HL-60 (cell line): ENCODE data around the gene EPHB3.

ENCODE experiments used
- DNase-seq, 2 experiments: peaks; one replicate each; pipeline ENCODE4 v3.0.0-alpha.2; 2010 to 2020; ENCODE audit warnings: low read depth in 1 of 2, low spot score in 1 of 2
- H3K27ac ChIP-seq: fragments of 250-450 bp; sonication (Bioruptor Pico); replicated peaks from 2 replicates; pipeline ENCODE4 v1.5.1; 2020; ENCODE audit warnings: mild to moderate bottlenecking, moderate library complexity
- H3K27me3 ChIP-seq: fragments of 250-450 bp; sonication (Bioruptor Pico); 2 replicates; pipeline ENCODE4 v1.5.1; 2021; ENCODE audit warnings: mild to moderate bottlenecking, moderate library complexity; ENCODE audit not compliant: insufficient read depth, poor library complexity, severe bottlenecking
- H3K4me3 ChIP-seq: replicated peaks from 2 replicates; pipeline ENCODE4 v1.5.1; 2011; ENCODE audit warnings: mild to moderate bottlenecking, control low read depth, low read length; ENCODE audit not compliant: insufficient read depth
- GABPA ChIP-seq: IDR thresholded peaks from 2 replicates; pipeline ENCODE4 v1.6.1; 2012; ENCODE audit warnings: low read depth
- POLR2AphosphoS5 ChIP-seq: IDR thresholded peaks from 2 replicates; pipeline ENCODE4 v1.6.1; 2012; ENCODE audit warnings: low read depth
- SPI1 ChIP-seq: IDR thresholded peaks from 2 replicates; pipeline ENCODE4 v1.6.1; 2012; ENCODE audit warnings: low read depth, mild to moderate bottlenecking, borderline replicate concordance
- TF ChIP-seq, protein P1 (sequence below): IDR thresholded peaks from one replicate; pipeline ENCODE4 v1.5.1; 2011; ENCODE audit warnings: low read length, control low read depth, inconsistent platforms; ENCODE audit not compliant: insufficient read depth
- TF ChIP-seq, protein P2 (sequence below): IDR thresholded peaks from 2 replicates; pipeline ENCODE4 v1.6.1; 2012; ENCODE audit warnings: low read depth; ENCODE audit not compliant: insufficient replicate concordance

EPHB3 gene

DNA sequence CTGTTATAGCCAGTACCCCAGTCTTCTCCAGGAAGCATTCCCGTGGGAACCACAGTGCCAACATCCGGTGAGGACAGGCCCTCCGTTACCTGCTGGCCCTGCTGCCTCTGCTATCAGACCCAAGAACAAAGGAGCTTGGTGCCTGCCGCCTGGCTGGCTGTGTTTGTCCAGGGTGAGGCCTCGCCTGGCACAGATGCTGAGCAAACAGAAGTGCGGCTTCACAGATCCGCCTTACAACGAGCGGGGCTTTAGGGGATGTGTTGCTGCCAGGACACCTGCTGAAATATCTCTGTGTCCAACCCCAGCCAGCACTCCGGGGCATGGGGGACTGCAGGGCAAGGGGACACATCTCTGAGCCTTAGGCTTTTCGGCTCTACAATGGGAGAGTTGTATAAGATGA, 2.2 kb upstream of the EPHB3 start:
- Histone ChIP-seq H3K27ac (no peak overlapping the region), H3K4me3 (no peak overlapping the region), H3K27me3 (peaks cover 18% of the 10 kb centered on the region)
- TF ChIP-seq, protein P1, sequence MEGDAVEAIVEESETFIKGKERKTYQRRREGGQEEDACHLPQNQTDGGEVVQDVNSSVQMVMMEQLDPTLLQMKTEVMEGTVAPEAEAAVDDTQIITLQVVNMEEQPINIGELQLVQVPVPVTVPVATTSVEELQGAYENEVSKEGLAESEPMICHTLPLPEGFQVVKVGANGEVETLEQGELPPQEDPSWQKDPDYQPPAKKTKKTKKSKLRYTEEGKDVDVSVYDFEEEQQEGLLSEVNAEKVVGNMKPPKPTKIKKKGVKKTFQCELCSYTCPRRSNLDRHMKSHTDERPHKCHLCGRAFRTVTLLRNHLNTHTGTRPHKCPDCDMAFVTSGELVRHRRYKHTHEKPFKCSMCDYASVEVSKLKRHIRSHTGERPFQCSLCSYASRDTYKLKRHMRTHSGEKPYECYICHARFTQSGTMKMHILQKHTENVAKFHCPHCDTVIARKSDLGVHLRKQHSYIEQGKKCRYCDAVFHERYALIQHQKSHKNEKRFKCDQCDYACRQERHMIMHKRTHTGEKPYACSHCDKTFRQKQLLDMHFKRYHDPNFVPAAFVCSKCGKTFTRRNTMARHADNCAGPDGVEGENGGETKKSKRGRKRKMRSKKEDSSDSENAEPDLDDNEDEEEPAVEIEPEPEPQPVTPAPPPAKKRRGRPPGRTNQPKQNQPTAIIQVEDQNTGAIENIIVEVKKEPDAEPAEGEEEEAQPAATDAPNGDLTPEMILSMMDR: no peak
- TF ChIP-seq GABPA: no peak
- TF ChIP-seq POLR2AphosphoS5: no peak
- TF ChIP-seq, protein P2, sequence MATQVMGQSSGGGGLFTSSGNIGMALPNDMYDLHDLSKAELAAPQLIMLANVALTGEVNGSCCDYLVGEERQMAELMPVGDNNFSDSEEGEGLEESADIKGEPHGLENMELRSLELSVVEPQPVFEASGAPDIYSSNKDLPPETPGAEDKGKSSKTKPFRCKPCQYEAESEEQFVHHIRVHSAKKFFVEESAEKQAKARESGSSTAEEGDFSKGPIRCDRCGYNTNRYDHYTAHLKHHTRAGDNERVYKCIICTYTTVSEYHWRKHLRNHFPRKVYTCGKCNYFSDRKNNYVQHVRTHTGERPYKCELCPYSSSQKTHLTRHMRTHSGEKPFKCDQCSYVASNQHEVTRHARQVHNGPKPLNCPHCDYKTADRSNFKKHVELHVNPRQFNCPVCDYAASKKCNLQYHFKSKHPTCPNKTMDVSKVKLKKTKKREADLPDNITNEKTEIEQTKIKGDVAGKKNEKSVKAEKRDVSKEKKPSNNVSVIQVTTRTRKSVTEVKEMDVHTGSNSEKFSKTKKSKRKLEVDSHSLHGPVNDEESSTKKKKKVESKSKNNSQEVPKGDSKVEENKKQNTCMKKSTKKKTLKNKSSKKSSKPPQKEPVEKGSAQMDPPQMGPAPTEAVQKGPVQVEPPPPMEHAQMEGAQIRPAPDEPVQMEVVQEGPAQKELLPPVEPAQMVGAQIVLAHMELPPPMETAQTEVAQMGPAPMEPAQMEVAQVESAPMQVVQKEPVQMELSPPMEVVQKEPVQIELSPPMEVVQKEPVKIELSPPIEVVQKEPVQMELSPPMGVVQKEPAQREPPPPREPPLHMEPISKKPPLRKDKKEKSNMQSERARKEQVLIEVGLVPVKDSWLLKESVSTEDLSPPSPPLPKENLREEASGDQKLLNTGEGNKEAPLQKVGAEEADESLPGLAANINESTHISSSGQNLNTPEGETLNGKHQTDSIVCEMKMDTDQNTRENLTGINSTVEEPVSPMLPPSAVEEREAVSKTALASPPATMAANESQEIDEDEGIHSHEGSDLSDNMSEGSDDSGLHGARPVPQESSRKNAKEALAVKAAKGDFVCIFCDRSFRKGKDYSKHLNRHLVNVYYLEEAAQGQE: no peak
- TF ChIP-seq SPI1: no peak
- DNase-seq: no peak

DNA sequence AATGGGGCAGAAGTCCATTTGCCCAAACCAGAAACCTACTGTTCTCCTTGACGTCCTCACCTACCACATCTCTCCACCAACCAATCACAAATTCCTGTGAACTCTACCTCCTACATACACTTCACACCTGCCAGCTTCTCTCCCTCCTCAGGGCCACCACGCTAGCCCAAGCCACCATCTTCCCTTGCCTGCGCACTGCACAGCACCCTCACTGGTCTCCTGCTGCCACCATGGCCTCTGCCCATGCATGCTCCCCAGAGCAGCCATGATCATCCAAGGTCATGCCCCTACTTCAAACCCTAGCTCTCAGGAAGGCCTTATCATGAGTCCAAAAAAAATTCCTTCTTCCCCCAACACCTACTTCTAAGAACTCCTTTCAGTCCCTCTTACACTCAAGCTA, 1.1 kb upstream of the EPHB3 start:
- Histone ChIP-seq H3K27ac (no peak overlapping the region), H3K4me3 (no peak overlapping the region), H3K27me3 (peaks cover 21% of the 10 kb centered on the region)
- DNase-seq: no peak
- TF ChIP-seq, protein P2: no peak
- TF ChIP-seq GABPA (no peak), SPI1 (no peak), POLR2AphosphoS5 (no peak)
- TF ChIP-seq, protein P1: no peak

DNA sequence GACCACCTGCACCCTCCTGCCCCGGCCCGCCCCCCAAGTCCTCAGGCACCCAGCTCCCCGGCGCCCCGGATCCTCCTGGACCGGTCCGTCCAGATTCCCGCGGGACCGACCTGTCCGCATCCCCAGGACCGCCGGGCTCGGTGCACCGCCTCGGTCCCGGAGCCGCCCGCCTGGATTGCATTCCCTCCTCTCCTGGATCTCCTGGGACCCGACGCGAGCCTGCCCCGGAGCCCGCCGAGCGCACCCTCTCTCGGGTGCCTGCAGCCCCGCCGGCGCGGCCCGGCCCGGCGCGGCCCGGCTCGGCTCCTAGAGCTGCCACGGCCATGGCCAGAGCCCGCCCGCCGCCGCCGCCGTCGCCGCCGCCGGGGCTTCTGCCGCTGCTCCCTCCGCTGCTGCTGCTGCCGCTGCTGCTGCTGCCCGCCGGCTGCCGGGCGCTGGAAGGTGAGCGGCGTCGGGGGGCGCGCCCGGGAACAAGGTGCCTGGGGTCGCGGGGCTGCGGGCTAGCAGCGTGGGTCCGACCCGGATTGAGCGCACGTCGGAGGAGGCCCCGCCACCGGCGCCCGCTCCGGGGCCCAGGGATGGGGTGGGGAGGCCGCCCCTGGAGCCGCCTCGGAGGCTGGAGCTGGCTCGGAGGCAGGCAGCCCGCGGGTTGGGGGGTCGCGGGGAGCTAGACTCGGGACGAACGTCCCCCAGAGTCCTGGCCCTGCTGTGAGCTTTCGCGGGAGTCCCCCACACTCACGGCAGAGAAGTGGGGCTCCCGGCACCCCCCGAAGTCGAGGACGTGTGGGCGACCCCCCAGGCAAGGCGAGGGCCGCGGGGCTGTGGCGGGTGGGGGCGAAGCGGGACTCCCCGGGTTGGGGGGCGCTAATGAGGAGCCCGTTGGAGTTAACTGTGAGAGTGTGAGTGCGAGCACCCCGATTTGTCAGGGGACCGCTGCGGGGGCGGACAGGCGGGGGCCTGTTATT, 610 bp downstream of the EPHB3 start:
- TF ChIP-seq POLR2AphosphoS5: no peak
- TF ChIP-seq GABPA: no peak
- no peak for TF ChIP-seq SPI1
- TF ChIP-seq, protein P2: no peak
- TF ChIP-seq, protein P1: no peak
- Histone ChIP-seq H3K27ac (no peak overlapping the region), H3K27me3 (peaks cover 21% of the 10 kb centered on the region), H3K4me3 (peak overlapping the region; percentile 47)
- DNase-seq: no peak
